H9 (cell line): ENCODE measurements around the gene CAMTA2. TPM values are rescaled to one million over a fixed set of nuclear protein-coding genes. Genes with fewer than 3 reads are reported as not detected.

ENCODE experiments used
- DNase-seq: peaks from one replicate; pipeline ENCODE4 v3.0.0-alpha.2; 2017
- H2AFZ ChIP-seq: one replicate; pipeline ENCODE4 v1.6.1; 2013; ENCODE audit warnings: mild to moderate bottlenecking, low read length, control low read depth, moderate library complexity
- H2AK5ac ChIP-seq: 2 replicates; pipeline ENCODE4 v1.6.1; 2013; ENCODE audit warnings: low read length, control low read depth, mixed read lengths; ENCODE audit not compliant: insufficient read length
- H2BK120ac ChIP-seq: one replicate; pipeline ENCODE4 v1.6.1; 2013; ENCODE audit warnings: low read depth, mild to moderate bottlenecking, low read length, control low read depth, inconsistent platforms; ENCODE audit not compliant: poor library complexity, severe bottlenecking
- H2BK12ac ChIP-seq: 2 replicates; pipeline ENCODE4 v1.6.1; 2013; ENCODE audit warnings: low read length, control low read depth, mixed read lengths, low read depth; ENCODE audit not compliant: insufficient read length
- H2BK15ac ChIP-seq: 2 replicates; pipeline ENCODE4 v1.6.1; 2013; ENCODE audit warnings: low read depth, low read length, control low read depth
- H2BK20ac ChIP-seq: one replicate; pipeline ENCODE4 v1.6.1; 2013; ENCODE audit warnings: low read depth, mild to moderate bottlenecking, low read length, control low read depth, inconsistent platforms; ENCODE audit not compliant: poor library complexity, severe bottlenecking
- H2BK5ac ChIP-seq: 2 replicates; pipeline ENCODE4 v1.6.1; 2013; ENCODE audit warnings: low read length, control low read depth, mixed read lengths; ENCODE audit not compliant: insufficient read length
- H3K14ac ChIP-seq: 2 replicates; pipeline ENCODE4 v1.6.1; 2013; ENCODE audit warnings: low read length, control low read depth; ENCODE audit not compliant: insufficient read depth
- H3K18ac ChIP-seq: 2 replicates; pipeline ENCODE4 v1.6.1; 2013; ENCODE audit warnings: low read depth, mild to moderate bottlenecking, mixed read lengths, low read length, control low read depth; ENCODE audit not compliant: insufficient read length
- H3K23ac ChIP-seq: 2 replicates; pipeline ENCODE4 v1.6.1; 2013; ENCODE audit warnings: low read length, control low read depth, mixed read lengths, low read depth; ENCODE audit not compliant: insufficient read length
- H3K23me2 ChIP-seq: 2 replicates; pipeline ENCODE4 v1.6.1; 2013; ENCODE audit warnings: low read depth, mild to moderate bottlenecking, mixed read lengths, low read length, control low read depth; ENCODE audit not compliant: insufficient read length, poor library complexity, severe bottlenecking
- H3K27ac ChIP-seq: 2 replicates; pipeline ENCODE4 v1.5.1; 2013; ENCODE audit warnings: low read length, control low read depth, mixed read lengths, low read depth; ENCODE audit not compliant: insufficient read length
- H3K27me3 ChIP-seq: 2 replicates; pipeline ENCODE4 v1.6.1; 2013; ENCODE audit warnings: low read length, control low read depth, inconsistent platforms; ENCODE audit not compliant: insufficient read depth
- H3K4ac ChIP-seq: 2 replicates; pipeline ENCODE4 v1.6.1; 2013; ENCODE audit warnings: low read depth, mild to moderate bottlenecking, control low read depth, inconsistent platforms, low read length, moderate library complexity
- H3K4me1 ChIP-seq: 2 replicates; pipeline ENCODE4 v1.6.1; 2013; ENCODE audit warnings: low read length, control low read depth, inconsistent platforms; ENCODE audit not compliant: insufficient read depth
- H3K4me2 ChIP-seq: 2 replicates; pipeline ENCODE4 v1.6.1; 2013; ENCODE audit warnings: low read length, control low read depth, mixed read lengths; ENCODE audit not compliant: insufficient read length, insufficient read depth
- H3K56ac ChIP-seq: 2 replicates; pipeline ENCODE4 v1.6.1; 2013; ENCODE audit warnings: low read depth, mild to moderate bottlenecking, mixed read lengths, low read length, control low read depth; ENCODE audit not compliant: insufficient read length
- H3K79me1 ChIP-seq: 2 replicates; pipeline ENCODE4 v1.6.1; 2013; ENCODE audit warnings: low read depth, mild to moderate bottlenecking, moderate library complexity, low read length, control low read depth, inconsistent platforms; ENCODE audit not compliant: insufficient read depth, poor library complexity, severe bottlenecking
- H3K79me2 ChIP-seq: 2 replicates; pipeline ENCODE4 v1.6.1; 2013; ENCODE audit warnings: low read length, control low read depth, inconsistent platforms; ENCODE audit not compliant: insufficient read depth
- H3K9ac ChIP-seq: 2 replicates; pipeline ENCODE4 v1.6.1; 2013; ENCODE audit warnings: low read length, control low read depth, mixed read lengths; ENCODE audit not compliant: insufficient read length; ENCODE audit errors: extremely low read depth
- H3K9me3 ChIP-seq: one replicate; pipeline ENCODE4 v1.6.1; 2013; ENCODE audit warnings: low read depth, low read length, inconsistent platforms; ENCODE audit not compliant: control insufficient read depth
- H3T11ph ChIP-seq: one replicate; pipeline ENCODE4 v1.6.1; 2013; ENCODE audit warnings: mild to moderate bottlenecking, low read length, control low read depth, inconsistent platforms
- H4K20me1 ChIP-seq: one replicate; pipeline ENCODE4 v1.6.1; 2013; ENCODE audit not compliant: control insufficient read depth, insufficient read length, insufficient read depth
- H4K5ac ChIP-seq: 2 replicates; pipeline ENCODE4 v1.6.1; 2013; ENCODE audit warnings: low read depth, mild to moderate bottlenecking, mixed read lengths, low read length, control low read depth; ENCODE audit not compliant: insufficient read length
- H4K8ac ChIP-seq: replicated peaks from 2 replicates; pipeline ENCODE4 v1.6.1; 2013; ENCODE audit warnings: low read length, control low read depth, mixed read lengths, low read depth; ENCODE audit not compliant: insufficient read length
- H4K91ac ChIP-seq: 2 replicates; pipeline ENCODE4 v1.6.1; 2013; ENCODE audit warnings: low read depth, mild to moderate bottlenecking, moderate library complexity, mixed read lengths, low read length, control low read depth; ENCODE audit not compliant: insufficient read length
- H3K27ac Mint-ChIP-seq, 3 experiments: 2 replicates in 2 of 3; 3 replicates in 1 of 3; pipeline ENCODE4 v1.8.0; 2020 to 2021; ENCODE audit warnings: mixed read lengths in 3 of 3, mild to moderate bottlenecking in 1 of 3, moderate library complexity in 1 of 3
- H3K27me3 Mint-ChIP-seq: 2 replicates; pipeline ENCODE4 v1.8.0; 2021; ENCODE audit warnings: low read depth, mild to moderate bottlenecking, moderate library complexity, mixed read lengths
- H3K36me3 Mint-ChIP-seq, 3 experiments: 2 replicates in 2 of 3; 3 replicates in 1 of 3; pipeline ENCODE4 v1.8.0; 2020 to 2021; ENCODE audit warnings: low read depth in 3 of 3, mixed read lengths in 3 of 3; ENCODE audit not compliant: insufficient read depth in 1 of 3
- H3K4me1 Mint-ChIP-seq, 2 experiments: 2 replicates each; pipeline ENCODE4 v1.8.0; 2020; ENCODE audit warnings: mixed read lengths in 2 of 2
- H3K4me3 Mint-ChIP-seq, 2 experiments: 2 replicates in 1 of 2; 3 replicates in 1 of 2; pipeline ENCODE4 v1.8.0; 2020 to 2021; ENCODE audit warnings: mild to moderate bottlenecking in 2 of 2, mixed read lengths in 2 of 2, moderate library complexity in 1 of 2
- H3K9me3 Mint-ChIP-seq, 2 experiments: 2 replicates in 1 of 2; 3 replicates in 1 of 2; pipeline ENCODE4 v1.8.0; 2020; ENCODE audit warnings: mild to moderate bottlenecking in 2 of 2, mixed read lengths in 2 of 2, moderate library complexity in 1 of 2
- CTCF ChIP-seq: fragments of 200-600 bp; sonication (generic); conservative IDR thresholded peaks from 3 replicates; pipeline ENCODE4 v1.8.0; 2021; ENCODE audit warnings: antibody characterized with exemption, mild to moderate bottlenecking
- WGBS: extraction: QIAGEN DNeasy Blood & Tissue Kit; methylation state at CpG from one replicate; pipeline ENCODE4 v1.1.7; 2013; ENCODE audit warnings: missing lambda C conversion rate, low lambda C conversion rate, mixed read lengths; ENCODE audit not compliant: insufficient read length; ENCODE audit errors: extremely low coverage; 5-methylcytosine and 5-hydroxymethylcytosine counted together
- total RNA-seq: library from RNA; stranded (reverse); gene quantifications from 2 replicates; pipeline ENCODE4 v1.2.1, GENCODE V29; 2021

CAMTA2 gene
- total RNA-seq, 1 experiment from 2014 or later = 15.6 TPM

- no peak overlapping the region for H3K14ac ChIP-seq
- no peak for TF ChIP-seq CTCF
- no peak overlapping the region for H2AFZ ChIP-seq
- Mint-ChIP-seq H3K36me3 (peaks cover 10 to 28% (median 26%) of the 10 kb centered on the region in 3 experiments; a peak in 6 of 7 replicates), H3K27me3 (no peaks in the 10 kb centered on the region; the same call in 1 of the 2 replicates), H3K4me3 (no peak overlapping the region), H3K27ac (no peak overlapping the region), H3K9me3 (peaks cover 0 to under 1% of the 10 kb centered on the region in 2 experiments; a peak in 1 of 5 replicates), H3K4me1 (peaks cover 23 to 24% of the 10 kb centered on the region in 2 experiments)
- H3K4me1 ChIP-seq = peaks cover 3% of the 10 kb centered on the region; the same call in 1 of the 2 replicates
- no peak overlapping the region for H4K8ac ChIP-seq
- no peak overlapping the region for H3K23ac ChIP-seq
- no peak overlapping the region for H2AK5ac ChIP-seq
- H3K9me3 ChIP-seq = no peaks in the 10 kb centered on the region
- no peak overlapping the region for H4K91ac ChIP-seq
- no peaks in the 10 kb centered on the region for H3K79me1 ChIP-seq
- H2BK15ac ChIP-seq = no peak overlapping the region
- no peak overlapping the region for H3K27ac ChIP-seq
- no peak overlapping the region for H4K5ac ChIP-seq
- H3K18ac ChIP-seq = no peak overlapping the region
- no peak overlapping the region for H2BK12ac ChIP-seq
- no peak overlapping the region for H3K56ac ChIP-seq
- no peaks in the 10 kb centered on the region; the same call in 1 of the 2 replicates for H3K79me2 ChIP-seq
- no peaks in the 10 kb centered on the region for H3K23me2 ChIP-seq
- no peak overlapping the region for H3K4ac ChIP-seq
- H2BK20ac ChIP-seq = no peak overlapping the region
- no peak for DNase-seq
- no peak overlapping the region for H2BK5ac ChIP-seq
- H4K20me1 ChIP-seq = no peaks in the 10 kb centered on the region
- WGBS = no CpG with 5 or more reads among the region's 3 CpGs
- no peak overlapping the region for H2BK120ac ChIP-seq
- H3K27me3 ChIP-seq = no peaks in the 10 kb centered on the region
- no peak overlapping the region for H3K4me2 ChIP-seq
- no peak overlapping the region for H3T11ph ChIP-seq
- no peak overlapping the region for H3K9ac ChIP-seq
These were observed 29.4 kb downstream of the CAMTA2 start for GRCh38 chr17:4958102-4958501.
